Measurements from ENCODE around the gene TENT4A.

TENT4A gene

DNA sequence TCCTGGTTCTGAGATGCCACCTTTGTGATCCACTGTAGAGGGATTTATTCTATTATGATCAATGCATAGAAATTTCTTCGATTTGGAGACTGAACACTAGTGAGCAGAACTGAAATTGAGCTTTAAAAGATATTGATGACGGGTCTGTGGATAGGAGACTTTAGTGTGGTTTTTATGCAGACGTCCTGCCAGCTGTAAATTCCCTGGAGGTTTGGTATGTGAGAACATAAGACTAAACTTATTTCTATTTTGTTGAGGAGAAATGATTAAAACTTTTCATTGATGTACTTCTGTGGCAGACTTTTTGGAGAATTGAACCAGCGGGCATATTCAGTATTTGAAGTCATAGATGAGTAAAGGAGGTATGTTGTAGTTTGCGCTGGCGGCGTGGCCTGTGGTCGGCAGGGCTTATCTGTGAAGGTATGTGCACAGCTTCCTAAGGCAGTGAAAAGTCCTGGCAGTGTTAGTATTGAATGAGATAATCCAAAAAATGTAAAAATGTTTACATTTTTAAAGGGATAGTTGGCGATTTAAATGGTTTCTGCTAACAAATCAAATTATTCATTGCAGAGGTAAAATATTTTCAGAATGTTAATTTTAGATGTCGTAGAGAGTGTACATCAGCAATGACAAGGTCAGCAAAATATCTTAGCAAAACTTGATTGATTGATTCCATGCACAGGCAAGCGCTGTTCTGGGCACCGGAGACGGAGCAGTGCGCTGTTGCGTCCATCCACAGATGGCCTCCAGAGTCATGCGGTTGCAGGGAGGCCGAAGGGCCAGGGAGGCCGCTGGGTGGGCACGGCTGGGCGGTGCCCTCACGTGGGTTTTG is 20.4 kb downstream of the TENT4A start:
- no peak for DNase-seq (ENCODE audit: low read depth)

DNA sequence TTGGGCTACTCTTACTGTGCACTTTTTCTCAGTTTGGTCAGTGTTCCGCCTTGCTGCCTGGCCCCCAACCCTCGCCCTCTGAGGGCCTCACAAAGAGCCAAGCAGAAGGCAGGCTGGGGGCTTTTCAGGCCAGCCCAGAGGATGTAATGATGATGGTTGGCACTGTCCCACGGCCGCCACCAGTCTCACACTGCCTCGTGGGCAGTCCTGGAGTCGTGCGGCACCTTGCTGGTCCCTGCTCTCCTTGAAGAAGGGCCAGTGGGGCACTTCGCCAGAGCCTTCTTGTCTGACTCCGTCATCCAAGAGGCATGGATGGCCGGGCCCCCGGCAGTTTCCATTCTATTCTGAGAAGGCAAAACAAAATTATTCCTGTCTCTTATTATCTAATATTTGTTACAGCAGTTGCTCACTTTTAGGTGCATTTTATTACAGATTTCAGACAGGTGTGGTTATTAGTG is 21.0 kb downstream of the TENT4A start:
- no peak for DNase-seq (ENCODE audit: low read depth)

DNA sequence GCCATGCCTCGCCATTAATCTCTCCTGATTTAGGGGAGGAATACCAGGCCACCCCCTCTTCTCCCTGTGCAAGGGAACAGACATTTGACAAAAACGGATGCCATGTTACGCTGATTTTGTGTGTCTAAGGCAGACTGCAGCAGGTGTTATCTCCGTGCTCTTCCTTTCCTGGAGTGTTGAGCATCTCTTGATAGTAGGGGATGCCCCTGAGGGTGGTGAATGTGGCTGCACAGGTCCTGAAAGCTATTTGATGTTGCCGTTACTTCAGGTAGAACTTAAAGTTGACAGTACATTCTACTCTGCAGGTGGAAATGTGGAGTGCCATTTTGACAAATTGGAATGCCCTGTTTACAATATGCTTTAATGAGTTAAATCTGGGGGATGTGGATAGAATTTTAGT is 21.5 kb downstream of the TENT4A start:
- DNase-seq (ENCODE audit: low read depth): no peak

DNA sequence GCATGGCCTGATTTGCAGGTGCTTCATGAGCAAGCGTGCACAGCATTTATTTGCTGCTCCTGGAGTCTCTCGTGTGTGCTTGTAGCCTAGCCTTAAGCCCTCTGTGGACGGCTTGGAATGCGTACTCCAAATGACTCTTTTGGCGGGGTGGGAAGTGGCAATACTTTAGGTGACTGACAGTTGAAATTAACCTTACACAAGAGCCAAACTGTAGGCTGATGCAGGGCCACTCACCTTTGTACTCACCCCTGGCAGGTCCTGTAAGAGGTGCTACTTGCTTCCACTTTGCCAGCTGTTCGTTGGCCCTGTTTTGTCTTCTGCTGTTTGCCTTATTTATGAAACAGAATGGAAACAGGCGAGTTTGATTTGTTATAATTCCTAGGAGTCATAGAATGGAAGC is 22.9 kb downstream of the TENT4A start:
- DNase-seq (ENCODE audit: low read depth): no peak

DNA sequence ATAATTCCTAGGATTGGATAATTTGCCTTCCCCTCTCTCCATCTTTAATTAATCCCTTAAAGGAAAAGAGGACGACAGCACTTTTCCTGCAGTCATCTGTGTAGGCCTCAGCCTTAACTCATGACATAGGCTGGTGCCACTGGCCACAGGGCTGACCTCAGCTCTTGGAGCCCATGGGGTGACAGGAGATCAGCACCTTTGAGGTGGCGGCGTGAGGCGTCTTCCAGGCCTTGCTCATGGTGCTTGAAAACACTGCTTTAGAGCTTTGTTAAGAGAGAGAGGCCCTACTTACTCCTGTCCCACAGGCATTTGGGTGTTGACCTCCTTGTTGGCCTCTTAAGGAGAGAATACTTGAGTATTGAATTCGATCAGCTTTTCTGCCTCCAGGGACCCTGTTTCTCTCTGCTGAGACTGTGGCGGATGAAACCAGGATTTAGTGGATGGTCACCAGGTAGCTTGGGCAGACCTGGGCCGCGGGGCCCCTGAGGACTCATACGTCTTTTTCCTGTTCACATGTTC is 23.4 kb downstream of the TENT4A start:
- no peak for DNase-seq (ENCODE audit: low read depth)

DNA sequence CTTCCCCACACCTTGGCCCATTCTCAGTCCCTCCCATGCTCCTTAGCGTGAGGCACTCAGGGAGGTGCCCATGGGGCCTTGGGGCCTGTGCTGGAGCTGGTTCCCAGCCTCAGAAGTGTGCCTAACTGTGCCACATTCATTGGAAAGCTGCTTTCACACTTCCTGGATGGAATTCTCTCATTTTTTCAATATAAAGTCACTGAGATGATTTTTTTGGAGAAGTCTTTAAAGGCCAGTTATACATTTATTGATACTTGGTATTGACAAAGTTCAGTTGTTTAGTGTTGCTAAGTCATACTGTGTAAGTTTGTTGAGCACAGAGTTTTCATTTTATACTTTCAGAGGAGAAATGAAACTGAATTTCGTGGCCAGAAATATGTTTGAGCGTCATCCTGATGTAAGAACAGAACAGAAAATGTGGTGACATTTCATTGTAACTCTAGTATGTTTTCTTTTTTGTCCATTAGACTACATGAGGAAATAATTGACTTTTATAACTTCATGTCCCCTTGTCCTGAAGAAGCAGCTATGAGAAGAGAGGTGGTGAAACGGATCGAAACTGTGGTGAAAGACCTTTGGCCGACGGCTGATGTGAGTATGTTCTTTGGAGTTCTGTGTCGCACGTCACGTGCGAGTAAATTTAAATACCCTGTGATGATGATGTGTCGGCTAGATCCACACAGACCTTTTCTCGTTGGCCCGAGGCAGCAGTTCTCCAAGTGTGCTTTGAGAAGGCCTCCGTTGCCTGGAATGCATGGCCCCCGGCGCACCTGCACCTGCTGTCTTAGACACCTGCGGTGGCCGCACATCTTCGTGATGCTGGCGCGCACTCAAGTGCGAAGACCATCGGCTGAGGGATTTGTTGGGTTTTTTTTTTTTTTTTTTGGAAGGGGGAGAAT is 24.1 kb downstream of the TENT4A start:
- DNase-seq (ENCODE audit: low read depth): no peak

DNA sequence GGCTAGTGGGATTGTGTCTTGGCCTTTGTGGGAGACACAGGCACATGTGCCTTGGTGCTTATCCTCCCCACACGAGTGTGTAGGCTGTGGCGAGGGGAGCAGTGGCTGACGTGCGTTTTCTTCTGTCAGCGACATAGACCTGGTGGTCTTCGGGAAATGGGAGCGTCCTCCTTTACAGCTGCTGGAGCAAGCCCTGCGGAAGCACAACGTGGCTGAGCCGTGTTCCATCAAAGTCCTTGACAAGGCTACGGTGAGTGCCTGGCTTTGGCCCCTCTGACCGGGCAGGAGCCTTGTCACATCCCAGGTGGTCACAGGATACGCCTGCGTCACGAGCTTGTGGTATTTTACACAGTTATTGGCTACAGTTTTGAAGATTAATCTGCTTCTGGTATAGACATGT is 26.4 kb downstream of the TENT4A start:
- DNase-seq (ENCODE audit: low read depth): no peak

DNA sequence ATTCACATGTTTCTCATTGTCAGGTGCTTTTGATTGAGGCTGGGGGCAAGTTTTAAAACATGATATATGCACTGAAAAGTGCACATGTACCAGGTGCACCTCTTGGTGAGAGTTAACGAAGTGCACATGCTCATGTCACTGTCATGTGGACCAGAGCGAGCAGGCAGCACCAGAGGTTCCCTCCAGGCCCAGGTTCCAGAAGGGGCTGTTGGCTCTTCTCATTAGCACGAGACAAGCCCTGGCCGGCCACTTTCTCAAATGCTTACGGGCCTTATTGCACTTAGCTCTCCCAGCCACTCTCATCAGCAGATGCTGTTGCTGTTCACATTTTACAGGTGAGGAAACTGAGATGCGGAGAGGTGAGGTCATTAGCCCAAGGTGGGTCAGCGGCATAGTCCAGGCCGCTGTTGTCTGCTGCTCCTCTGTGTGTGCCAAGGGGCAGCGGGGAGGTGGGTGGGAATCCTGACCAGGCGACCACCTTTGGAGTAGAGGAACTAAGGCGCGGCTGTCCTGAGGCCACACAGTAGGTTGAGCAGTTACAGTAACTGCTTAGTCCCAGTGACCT is 27.4 kb downstream of the TENT4A start:
- DNase-seq (ENCODE audit: low read depth): no peak

DNA sequence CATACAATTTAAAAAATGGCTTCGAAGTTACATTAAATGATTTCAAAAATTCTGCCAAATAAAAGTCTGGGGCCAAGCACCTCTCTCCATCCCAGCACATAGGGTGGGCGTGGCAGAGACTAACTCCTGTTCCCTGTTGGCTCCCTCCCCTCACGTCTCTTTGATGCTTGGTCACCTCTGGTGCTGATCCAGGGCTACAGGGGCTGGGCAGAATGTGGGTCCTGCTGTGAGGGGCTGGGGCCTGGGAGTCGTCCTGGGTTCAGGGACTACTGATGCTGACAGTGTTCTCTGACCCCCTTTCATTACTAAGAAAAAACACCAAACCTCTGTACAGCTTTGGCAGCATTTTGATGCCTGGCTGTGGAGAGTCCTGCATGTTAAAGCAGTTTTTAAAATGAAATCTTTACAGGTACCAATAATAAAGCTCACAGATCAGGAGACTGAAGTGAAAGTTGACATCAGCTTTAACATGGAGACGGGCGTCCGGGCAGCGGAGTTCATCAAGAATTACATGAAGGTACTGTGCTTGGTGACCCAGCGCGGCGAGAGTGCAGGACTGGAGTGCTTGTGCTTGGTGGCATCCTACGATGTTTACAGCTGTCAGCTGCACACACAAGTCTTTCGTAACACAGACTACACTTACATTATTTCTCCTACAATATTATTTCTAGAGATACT is 29.0 kb downstream of the TENT4A start:
- DNase-seq (ENCODE audit: low read depth): no peak

DNA sequence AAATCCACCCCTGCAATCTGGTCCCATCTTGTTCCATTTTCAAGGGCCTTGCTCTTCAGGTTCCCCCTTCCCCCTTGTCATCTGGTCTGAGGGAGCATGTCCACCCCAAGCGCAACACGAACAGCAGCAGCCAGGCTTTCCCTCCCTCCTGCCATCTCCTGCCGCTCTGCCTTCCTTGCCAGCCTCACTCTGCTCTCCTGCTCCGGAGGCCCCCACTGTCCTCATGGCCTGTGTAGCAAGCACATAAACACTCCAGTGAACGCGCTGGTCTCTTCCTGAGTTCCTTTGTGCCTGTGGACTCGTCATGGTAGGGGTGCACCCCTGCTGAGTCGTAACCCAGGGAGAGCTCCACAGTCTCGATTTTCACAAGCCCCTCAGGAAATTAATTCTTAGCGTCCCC is 29.9 kb downstream of the TENT4A start:
- DNase-seq (ENCODE audit: low read depth): no peak

DNA sequence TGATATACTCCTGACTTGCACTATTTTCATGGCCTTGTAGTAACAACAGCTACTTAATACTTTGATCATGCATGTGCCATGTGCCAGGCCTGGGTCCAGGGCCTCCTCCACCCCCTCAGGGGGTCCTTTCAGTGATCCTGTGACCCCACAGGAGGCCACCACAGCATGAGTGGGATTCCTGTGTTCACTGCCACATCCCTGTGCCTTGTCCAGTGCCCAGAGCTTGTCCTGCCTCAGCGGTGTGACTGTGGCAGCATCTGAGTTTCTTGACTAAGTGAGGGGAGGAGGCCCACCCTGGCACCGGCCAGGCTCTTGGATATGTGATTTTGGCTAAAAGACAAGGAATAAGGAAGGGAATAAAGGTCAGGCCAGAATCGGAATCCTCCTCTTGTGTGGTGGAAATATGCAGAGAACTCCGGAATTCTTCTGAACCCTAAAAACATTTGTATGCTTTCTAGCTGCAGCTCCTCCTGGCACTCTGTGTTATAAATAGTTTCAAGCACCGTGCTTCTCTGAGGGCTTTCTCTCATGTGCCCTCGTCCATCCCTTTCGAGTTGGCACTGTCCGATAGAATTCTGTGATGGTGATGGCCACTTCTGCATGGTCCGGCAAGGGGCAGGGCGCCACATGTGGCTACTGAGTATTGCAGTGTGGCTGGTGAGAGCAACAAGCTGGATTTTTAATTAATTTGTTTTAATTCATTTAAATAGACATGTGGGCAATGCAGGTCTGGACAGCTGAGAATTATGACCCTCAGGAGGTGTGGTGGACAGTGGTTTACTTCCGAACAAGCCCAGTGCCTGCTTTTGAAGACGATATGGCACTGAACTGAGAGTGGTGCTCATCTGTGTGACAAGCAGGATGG is 31.8 kb downstream of the TENT4A start:
- no peak for DNase-seq (ENCODE audit: low read depth)

DNA sequence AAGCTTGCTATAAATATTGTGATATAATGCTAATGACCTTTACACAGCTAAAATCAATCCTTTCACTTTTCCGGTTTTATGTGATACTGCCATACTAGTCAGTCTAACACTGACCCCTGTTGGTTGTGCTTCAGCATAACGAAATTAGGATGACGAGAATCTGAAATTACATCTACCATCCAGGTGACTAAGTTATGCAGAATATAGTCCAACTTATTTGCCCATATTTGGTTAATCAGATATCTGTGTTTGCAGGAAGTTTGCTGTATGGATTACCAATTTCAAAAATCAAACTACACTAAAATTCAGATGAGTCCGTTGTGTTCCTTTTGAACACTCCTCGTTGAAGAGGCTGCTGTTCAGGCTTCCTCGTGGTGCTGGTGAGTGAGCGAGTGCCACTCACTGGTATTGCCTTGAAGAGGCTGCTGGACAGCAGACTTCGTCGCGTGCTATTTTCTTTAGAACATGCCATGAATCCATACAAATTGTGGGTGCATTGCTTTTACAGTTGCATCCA is 32.5 kb downstream of the TENT4A start:
- no peak for DNase-seq (ENCODE audit: low read depth)

DNA sequence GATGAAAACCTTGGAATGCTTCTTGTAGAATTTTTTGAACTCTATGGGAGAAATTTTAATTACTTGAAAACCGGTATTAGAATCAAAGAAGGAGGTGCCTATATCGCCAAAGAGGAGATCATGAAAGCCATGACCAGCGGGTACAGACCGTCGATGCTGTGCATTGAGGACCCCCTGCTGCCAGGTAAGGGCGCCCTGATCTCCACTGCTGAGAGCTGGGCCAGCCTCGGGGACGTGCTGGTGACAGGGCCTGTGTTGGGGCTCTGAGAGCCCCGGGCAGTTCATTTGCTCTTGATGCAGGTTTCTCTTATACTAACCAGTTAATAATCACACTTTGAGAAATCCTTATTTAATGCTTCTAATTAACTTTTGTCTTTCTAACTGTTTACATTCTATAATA is 33.0 kb downstream of the TENT4A start:
- DNase-seq (ENCODE audit: low read depth): no peak

DNA sequence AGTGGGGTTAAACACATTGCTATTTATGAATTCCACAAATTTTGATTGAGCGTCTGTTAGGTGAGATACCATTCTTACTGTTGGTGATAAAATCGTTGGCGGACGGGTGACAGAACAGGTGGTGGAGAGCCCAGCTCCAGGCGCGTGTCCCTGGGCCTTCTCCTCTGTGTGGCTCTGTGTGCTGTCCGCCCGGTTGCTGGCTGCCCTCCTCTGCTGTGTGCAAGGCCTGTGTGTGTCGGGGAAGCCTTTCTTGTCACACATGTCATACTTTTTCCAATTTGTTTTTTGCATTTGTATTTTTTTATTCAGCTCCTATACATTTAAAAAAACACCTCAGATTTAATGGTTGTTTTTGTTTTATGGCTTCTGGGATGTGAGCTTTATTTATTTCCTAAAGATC is 33.9 kb downstream of the TENT4A start:
- no peak for DNase-seq (ENCODE audit: low read depth)

DNA sequence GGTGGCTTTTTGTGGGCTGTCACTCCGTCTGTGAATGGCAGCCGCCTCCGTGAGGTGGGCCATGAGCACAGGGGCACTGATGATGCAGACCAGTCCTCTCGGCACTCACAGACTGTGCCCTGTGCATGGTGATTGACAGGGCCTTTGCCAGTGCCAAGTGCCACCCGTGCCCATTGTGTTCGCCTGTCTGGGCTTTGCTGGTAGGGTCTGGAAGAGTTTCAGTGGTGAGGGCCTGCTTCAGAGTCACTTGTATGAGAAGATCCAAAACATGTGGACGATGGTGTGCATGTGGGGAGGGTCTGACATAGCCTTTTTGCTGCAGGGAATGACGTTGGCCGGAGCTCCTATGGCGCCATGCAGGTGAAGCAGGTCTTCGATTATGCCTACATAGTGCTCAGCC is 34.9 kb downstream of the TENT4A start:
- DNase-seq (ENCODE audit: low read depth): no peak

DNA sequence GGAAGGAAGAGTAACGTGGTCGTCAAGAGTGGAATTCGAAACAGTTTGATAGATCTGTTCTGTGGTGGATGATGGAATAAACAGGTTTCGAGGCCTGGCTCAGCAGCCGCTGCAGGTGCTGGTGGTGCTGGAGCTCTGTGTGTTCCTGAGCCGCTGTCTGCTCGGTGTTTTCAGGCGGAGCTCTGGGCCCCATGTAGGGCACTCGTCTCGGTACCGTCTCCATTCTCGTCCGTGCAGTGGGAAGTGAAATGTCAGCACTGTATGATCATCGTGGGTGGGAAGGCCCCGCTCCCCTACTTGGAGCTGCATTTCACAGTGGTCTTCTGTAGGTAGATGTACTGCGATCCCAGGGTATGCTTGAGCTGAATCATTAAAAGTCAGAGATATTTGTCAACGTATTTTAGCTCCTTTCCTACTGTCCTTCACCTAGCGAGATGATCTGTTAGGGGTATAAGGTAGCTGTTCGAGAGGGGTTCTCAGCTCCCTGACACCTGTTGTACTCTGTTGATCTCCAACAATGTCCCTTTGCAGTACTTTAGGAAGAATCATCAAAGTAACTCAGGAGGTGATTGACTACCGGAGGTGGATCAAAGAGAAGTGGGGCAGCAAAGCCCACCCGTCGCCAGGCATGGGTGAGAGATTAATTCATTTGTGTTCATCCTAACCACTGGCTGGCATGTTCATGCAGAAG is 35.9 kb downstream of the TENT4A start:
- no peak for DNase-seq (ENCODE audit: low read depth)

DNA sequence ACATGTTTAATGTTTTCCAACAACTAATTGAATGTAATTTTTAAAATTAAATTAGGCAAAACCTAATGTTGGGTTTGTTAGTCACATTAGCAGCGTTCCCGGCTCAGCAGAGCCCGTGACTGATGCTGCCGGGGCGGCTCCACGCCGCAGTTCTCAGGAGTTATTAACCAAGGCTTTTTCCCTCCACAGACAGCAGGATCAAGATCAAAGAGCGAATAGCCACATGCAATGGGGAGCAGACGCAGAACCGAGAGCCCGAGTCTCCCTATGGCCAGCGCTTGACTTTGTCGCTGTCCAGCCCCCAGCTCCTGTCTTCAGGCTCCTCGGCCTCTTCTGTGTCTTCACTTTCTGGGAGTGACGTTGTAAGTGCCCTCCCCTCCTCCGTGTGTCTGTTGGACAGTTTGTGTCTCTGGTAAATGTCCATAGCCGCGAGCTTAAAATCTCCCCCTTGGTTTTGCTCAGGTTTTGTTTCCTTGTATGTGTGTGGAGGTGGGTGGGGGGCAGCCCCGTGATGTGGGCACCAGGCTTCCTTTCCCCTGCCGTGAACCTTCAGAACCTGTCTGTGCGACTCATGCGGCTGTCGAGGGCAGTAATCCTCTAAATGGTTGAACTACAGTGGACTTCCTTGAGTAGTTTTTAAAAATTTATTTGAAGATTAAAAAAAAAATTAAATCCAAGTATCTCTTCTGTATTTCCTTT is 37.1 kb downstream of the TENT4A start:
- no peak for DNase-seq (ENCODE audit: low read depth)

DNA sequence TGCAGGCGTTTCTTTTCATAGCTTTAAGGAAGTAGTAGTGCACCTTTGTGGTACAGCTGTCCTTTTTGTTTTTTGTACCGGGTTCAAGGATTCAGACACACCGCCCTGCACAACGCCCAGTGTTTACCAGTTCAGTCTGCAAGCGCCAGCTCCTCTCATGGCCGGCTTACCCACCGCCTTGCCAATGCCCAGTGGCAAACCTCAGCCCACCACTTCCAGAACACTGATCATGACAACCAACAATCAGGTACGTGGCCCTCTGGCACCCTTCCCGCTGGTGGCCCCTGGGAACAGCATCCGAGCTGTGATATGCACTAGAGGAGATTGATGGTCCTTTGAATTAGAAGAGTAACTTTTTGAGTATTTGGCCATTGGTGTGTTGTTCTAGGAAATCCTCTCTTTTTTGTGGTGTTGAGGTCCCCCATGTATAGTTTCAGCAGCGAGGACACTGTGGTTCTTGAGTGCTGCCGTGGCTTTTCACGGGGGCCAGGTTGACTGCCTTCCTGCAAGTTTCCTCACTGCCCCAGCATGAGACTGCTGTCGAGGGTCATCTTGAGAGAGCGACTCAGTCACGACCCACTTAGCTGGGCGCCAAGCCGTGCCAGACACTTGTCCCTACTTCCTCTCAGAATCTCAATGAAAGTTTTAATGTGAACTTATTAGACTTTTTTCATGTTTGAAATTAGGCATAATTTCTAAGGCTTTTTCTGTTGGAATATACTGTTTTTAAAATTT is 37.9 kb downstream of the TENT4A start:
- no peak for DNase-seq (ENCODE audit: low read depth)

DNA sequence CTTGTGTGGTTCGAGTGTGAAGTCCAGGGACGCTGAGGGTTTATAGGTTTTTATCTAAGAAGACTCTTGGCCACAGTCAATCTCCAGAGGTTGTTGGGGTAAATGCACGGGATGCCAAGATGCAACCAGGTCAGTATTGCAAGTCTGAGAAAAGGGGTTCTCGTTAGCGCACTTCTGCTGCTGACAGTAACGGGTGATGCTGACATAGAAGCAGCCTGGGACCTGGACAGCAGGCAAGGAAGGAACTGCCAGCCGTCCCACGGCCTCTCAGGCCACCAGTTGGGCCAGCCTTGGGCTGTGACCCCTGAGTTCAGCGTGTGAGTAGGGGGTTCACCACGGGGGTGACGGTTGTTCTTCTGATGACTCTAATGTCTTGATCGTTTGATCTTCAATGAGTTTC is 39.0 kb downstream of the TENT4A start:
- DNase-seq (ENCODE audit: low read depth): no peak
